T-cell (primary cell): ENCODE results near the gene WNT9A. TPM values are rescaled to one million over a fixed set of nuclear protein-coding genes. Genes with fewer than 3 reads are reported as not detected.

Experiments
- ATAC-seq, 4 experiments: fragments of 200-7000 bp in 3 of 4; fragments of 150-1000 bp in 1 of 4; cut with Tn5 transposase; replicated peaks in 1 of 4; 1 replicate in 3 of 4; 2 replicates in 1 of 4; pipeline ENCODE4 v1.10.0; 2021; ENCODE audit warnings: moderate library complexity in 3 of 4, mild to moderate bottlenecking in 2 of 4, moderate number of reproducible peaks in 1 of 4
- CTCF ChIA-PET, 2 donors: fragments of 300-600 bp; sonication (Branson Sonifier 250); formaldehyde crosslinking; loops; one replicate each; lab custom pipeline; 2022; ENCODE audit warnings: antibody characterized with exemption in 2 of 2; lab: Charles Lee
- POLR2A ChIA-PET, 2 donors: fragments of 300-600 bp; sonication (Branson Sonifier 250); formaldehyde crosslinking; loops; one replicate each; lab custom pipeline; 2022; ENCODE audit warnings: antibody characterized with exemption in 2 of 2; lab: Charles Lee
- DNase-seq, 35 experiments: peaks; one replicate each; pipeline versions ENCODE4 v3.0.0 to v3.0.0-alpha.2; 2013 to 2023
- H3K27ac ChIP-seq: one replicate; pipeline ENCODE4 v1.5.1; 2013; ENCODE audit warnings: low read length
- H3K27me3 ChIP-seq, 2 experiments: replicated peaks in 1 of 2; 1 replicate in 1 of 2; 2 replicates in 1 of 2; pipeline versions ENCODE4 v1.6.1 to v1.7.0; 2013; ENCODE audit warnings: low read length in 1 of 2, mixed read lengths in 1 of 2; ENCODE audit not compliant: control insufficient read depth in 2 of 2, insufficient read depth in 2 of 2; ENCODE audit errors: extremely low read depth in 1 of 2
- H3K36me3 ChIP-seq, 2 donors: 1 replicate in 1 of 2; 2 replicates in 1 of 2; pipeline versions ENCODE4 v1.6.1 to v1.7.0; 2013; ENCODE audit warnings: low read length in 1 of 2; ENCODE audit not compliant: control insufficient read depth in 2 of 2, insufficient read depth in 1 of 2; ENCODE audit errors: extremely low read depth in 1 of 2
- H3K4me1 ChIP-seq, 2 experiments: 1 replicate in 1 of 2; 2 replicates in 1 of 2; pipeline versions ENCODE4 v1.6.1 to v1.7.0; 2013; ENCODE audit warnings: low read length in 2 of 2, mixed read lengths in 1 of 2; ENCODE audit not compliant: insufficient read depth in 2 of 2, control insufficient read depth in 1 of 2; ENCODE audit errors: extremely low read depth in 1 of 2
- H3K4me3 ChIP-seq, 2 donors: 1 replicate in 1 of 2; 2 replicates in 1 of 2; pipeline versions ENCODE4 v1.5.1 to v1.7.0; 2013; ENCODE audit warnings: mild to moderate bottlenecking in 2 of 2, low read length in 1 of 2, moderate library complexity in 1 of 2; ENCODE audit not compliant: control insufficient read depth in 1 of 2; ENCODE audit errors: extremely low read depth in 1 of 2
- H3K9me3 ChIP-seq: 2 replicates; pipeline ENCODE4 v1.7.0; 2013
- H3K27ac Mint-ChIP-seq, 2 donors: one replicate each; pipeline ENCODE4 v1.8.0; 2020 to 2021; ENCODE audit warnings: mild to moderate bottlenecking in 2 of 2, mixed read lengths in 2 of 2
- H3K27me3 Mint-ChIP-seq, 2 donors: one replicate each; pipeline ENCODE4 v1.8.0; 2021 to 2022; ENCODE audit warnings: mixed read lengths in 2 of 2
- H3K36me3 Mint-ChIP-seq: one replicate; pipeline ENCODE4 v1.8.0; 2021; ENCODE audit warnings: mixed read lengths
- H3K4me1 Mint-ChIP-seq, 3 donors: one replicate each; pipeline ENCODE4 v1.8.0; 2020 to 2022; ENCODE audit warnings: mixed read lengths in 3 of 3, mild to moderate bottlenecking in 1 of 3
- H3K4me3 Mint-ChIP-seq, 3 donors: one replicate each; pipeline ENCODE4 v1.8.0; 2020 to 2022; ENCODE audit warnings: mild to moderate bottlenecking in 3 of 3, mixed read lengths in 3 of 3, moderate library complexity in 3 of 3
- H3K9me3 Mint-ChIP-seq, 3 donors: one replicate each; pipeline ENCODE4 v1.8.0; 2020 to 2022; ENCODE audit warnings: mixed read lengths in 3 of 3
- WGBS: methylation state at CpG from one replicate; pipeline ENCODE4 v1.1.5; 2013; ENCODE audit warnings: missing lambda C conversion rate; ENCODE audit not compliant: insufficient coverage; 5-methylcytosine and 5-hydroxymethylcytosine counted together
- total RNA-seq, 35 experiments: library from RNA in 6 of 35; stranded (reverse) in 6 of 35; fragments of 120-200 nt in 1 of 35; gene quantifications; one replicate each; pipeline versions ENCODE4 v1.2.1 to v1.2.4 and lab custom pipeline; 2013 to 2026

WNT9A gene
- total RNA-seq, 5 donors from 2014 or later (not counting 1 experiment from before 2014, with no cell fraction given) = 0.12 to 0.72 (median 0.48) TPM; not detected in 1

DNA sequence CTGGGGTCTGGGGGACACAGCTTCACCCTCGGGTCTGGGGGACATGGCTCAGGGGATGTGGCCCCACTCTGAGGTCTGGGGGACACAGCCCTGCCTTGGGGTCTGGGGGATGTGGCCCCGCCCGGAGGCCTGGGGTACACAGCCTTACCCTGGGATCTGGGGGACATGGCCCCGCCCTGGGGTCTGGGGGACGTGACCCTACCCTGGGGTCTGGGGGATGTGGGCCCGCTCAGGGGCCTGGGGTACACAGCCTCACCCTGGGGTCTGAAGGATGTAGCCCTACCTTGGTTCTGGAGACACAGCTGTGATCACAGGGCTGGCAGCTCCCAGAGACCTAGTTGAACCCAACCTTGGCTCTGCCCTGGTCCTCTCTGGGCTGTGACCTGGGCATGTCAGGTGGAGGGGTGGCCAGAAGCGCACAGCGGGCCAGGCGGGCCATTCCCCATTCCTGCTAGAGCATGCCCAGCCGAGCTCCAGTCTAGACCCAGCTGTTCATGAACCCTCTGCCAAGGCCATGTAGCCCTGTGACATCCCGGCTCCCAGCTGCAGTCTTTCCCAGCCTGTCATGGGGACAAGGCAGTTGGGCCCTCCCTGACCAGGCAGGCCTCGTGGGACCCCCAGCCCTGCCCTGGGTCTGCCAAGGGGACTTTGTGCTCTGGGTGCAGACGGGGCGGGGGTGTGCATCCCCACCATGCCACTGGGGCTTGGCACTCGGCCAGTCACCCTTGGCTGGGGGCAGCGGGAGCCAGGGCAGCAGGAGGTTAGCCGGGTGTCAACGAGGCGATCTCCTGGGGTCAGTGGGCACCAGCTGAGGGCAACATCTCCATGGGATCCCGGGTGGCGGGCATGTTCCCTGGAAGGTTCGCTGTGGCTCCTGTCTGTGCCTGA lies 43.9 kb downstream of the WNT9A start:
- Mint-ChIP-seq H3K27me3 (no peaks in the 10 kb centered on the region), H3K27ac (no peak overlapping the region), H3K4me3 (no peak overlapping the region), H3K36me3 (no peaks in the 10 kb centered on the region), H3K9me3 (no peaks in the 10 kb centered on the region), H3K4me1 (peaks cover 4 to 7% (median 4%) of the 10 kb centered on the region in 3 donors)
- ChIA-PET POLR2A (interaction anchor here in 1 of 2 donors (0.5 kb wide), 1 partner anchor 56 kb away, joined by 8 read pairs; no protein-coding TSS in a partner anchor), CTCF (no interaction called here)
- no peak overlapping the region for H3K4me3 ChIP-seq
- H3K36me3 ChIP-seq = no peaks in the 10 kb centered on the region
- no peak overlapping the region for H3K27ac ChIP-seq
- no peaks in the 10 kb centered on the region for H3K9me3 ChIP-seq
- H3K4me1 ChIP-seq = no peaks in the 10 kb centered on the region
- H3K27me3 ChIP-seq = peaks cover 0 to 26% of the 10 kb centered on the region in 2 experiments
- no peak for DNase-seq
- no peak for ATAC-seq
- WGBS = 83% methylated on average over 20 of the region's 22 CpGs

DNA sequence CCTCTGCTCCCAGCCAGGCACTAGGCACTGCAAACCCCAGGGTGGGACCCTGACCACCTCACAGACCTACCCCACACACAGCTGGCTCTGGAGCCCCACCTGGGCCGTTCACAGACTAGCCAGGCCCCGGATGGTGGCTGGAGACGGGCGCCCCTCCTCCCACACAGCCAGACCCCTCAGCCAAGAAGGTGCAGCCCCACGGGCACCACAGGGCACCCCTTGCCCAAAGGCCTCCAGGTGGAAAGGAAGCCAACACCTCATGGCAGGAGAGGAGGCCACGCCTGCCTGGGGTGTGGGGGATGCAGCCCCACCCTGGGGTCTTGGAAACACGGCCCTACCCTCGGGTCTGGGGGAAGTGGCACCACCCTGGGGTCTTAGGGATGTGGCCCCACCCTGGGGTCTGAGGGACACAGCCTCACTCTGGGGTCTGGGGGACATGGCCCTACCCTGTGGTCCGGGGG lies 44.6 kb downstream of the WNT9A start:
- WGBS = 73% methylated on average over 3 of the region's 9 CpGs
- Histone ChIP-seq H3K27ac (no peak overlapping the region), H3K9me3 (no peaks in the 10 kb centered on the region), H3K36me3 (no peaks in the 10 kb centered on the region), H3K4me3 (no peak overlapping the region), H3K4me1 (no peaks in the 10 kb centered on the region), H3K27me3 (peaks cover 0 to 22% of the 10 kb centered on the region in 2 experiments)
- ChIA-PET CTCF (no interaction called here), POLR2A (no interaction called here)
- Mint-ChIP-seq H3K9me3 (no peaks in the 10 kb centered on the region), H3K27me3 (no peaks in the 10 kb centered on the region), H3K27ac (no peak overlapping the region), H3K4me3 (no peak overlapping the region), H3K4me1 (peaks cover 7 to 10% (median 7%) of the 10 kb centered on the region in 3 donors), H3K36me3 (no peaks in the 10 kb centered on the region)
- DNase-seq (no peak), ATAC-seq (no peak)

DNA sequence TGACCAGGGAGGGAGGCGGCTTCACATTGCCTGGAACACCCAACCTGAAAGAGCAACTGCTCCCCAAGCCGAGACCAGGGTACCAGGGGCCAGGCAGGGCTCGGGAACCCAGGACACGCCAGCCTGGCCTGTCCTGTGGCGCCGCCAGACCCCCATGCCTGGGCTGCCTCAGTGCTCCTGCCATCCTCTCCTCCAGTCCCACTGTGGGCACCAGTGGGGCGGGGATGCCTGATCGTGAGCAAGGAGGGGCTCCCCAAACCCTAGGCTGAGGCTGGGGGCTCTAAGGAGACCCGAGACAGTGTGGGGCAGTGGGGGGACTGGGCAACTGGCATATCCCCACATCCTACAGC lies 45.1 kb downstream of the WNT9A start:
- Histone ChIP-seq H3K4me1 (no peaks in the 10 kb centered on the region), H3K36me3 (no peaks in the 10 kb centered on the region), H3K27ac (no peak overlapping the region), H3K9me3 (no peaks in the 10 kb centered on the region), H3K4me3 (no peak overlapping the region), H3K27me3 (peaks cover 0 to 22% of the 10 kb centered on the region in 2 experiments)
- H3K27ac Mint-ChIP-seq = no peak overlapping the region
- no peak for DNase-seq
- no peak overlapping the region for H3K4me3 Mint-ChIP-seq
- no peaks in the 10 kb centered on the region for H3K9me3 Mint-ChIP-seq
- no peak for ATAC-seq
- POLR2A ChIA-PET = no interaction called here
- WGBS = 87% methylated on average over 4 of the region's 9 CpGs
- no peaks in the 10 kb centered on the region for H3K27me3 Mint-ChIP-seq
- H3K4me1 Mint-ChIP-seq = peaks cover 7 to 14% (median 10%) of the 10 kb centered on the region in 3 donors
- no peaks in the 10 kb centered on the region for H3K36me3 Mint-ChIP-seq
- CTCF ChIA-PET = no interaction called here

DNA sequence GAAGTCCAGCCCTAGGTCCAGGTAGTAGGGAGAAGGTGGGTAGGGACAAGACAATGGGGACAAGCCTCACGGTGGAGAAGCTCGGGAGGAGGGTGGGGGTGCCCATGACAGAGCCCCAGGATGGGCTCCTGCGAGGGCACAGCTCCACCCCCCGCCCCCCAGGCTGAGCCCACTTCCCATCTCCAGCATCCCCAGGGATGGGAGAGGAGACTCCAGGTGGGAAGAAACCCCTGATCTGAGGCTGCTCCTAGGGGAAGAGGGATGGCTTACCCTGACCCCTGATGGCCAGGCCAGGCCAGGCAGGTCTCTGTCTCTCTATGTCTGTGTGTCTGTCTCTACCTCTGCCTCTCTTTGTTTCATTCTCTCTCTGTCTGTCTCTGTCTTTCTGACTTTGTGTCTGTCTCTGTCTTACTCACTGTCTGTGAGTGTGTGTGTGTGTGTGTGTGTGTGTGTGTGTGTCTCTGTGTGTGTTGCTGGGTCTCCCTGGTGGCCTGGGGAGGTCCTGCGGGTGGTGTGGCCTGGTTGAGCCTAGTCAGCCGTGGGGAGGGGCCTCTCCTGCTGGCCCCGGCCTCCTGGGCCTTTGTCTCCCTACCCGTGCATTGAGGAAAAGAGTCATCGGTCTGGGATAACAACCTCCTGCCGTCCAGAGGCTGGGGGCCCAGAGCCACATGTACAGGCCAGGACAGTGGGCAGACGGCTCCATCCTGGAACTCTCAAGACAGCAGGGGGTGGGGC lies 45.7 kb downstream of the WNT9A start:
- Mint-ChIP-seq H3K27ac (peak overlapping the region in 1 of 2 donors; percentile 20), H3K36me3 (no peaks in the 10 kb centered on the region), H3K4me3 (no peak overlapping the region), H3K27me3 (no peaks in the 10 kb centered on the region), H3K4me1 (peaks cover 7 to 18% (median 12%) of the 10 kb centered on the region in 3 donors), H3K9me3 (no peaks in the 10 kb centered on the region)
- no peak overlapping the region for H3K4me3 ChIP-seq
- 81% methylated on average over 7 of the region's 11 CpGs for WGBS
- H3K27ac ChIP-seq = no peak overlapping the region
- DNase-seq (no peak), ATAC-seq (no peak)
- no peaks in the 10 kb centered on the region for H3K4me1 ChIP-seq
- H3K36me3 ChIP-seq = no peaks in the 10 kb centered on the region
- ChIA-PET POLR2A (no interaction called here), CTCF (no interaction called here)
- H3K27me3 ChIP-seq = peaks cover 0 to 21% of the 10 kb centered on the region in 2 experiments
- H3K9me3 ChIP-seq = no peaks in the 10 kb centered on the region

DNA sequence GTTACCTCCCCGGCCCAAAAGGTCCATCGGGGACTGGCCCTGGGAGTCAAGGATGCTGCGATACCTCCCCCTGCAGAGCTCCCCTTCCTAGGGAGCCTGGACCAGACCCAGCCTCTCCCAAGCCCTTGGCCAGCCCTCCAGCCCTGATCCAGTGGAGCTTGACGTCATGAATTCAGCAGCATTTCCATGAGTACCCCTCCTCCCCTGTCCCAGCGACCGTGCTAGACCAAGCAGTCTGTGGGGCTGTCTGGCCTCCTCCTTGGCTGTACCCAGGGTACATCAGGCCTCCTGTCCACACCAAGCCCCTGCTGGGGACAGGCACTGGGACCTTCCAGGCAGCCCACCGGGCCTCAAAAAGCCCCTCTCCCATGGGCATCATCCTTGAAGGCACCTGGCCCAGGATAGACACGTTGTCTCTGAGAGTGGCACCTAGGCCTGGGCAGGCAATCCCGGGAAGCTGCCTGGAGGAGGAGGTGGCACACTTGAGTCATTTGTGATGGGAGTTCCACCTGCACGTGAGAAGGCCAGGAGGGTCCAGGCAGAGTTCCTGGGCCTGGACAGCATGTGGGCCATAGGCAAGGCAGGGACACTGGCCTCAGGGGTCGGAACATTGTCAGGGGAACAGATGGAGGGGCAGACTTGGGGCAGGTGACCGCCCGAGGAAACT lies 46.4 kb downstream of the WNT9A start:
- no peak overlapping the region for H3K27ac ChIP-seq
- ATAC-seq (no peak), DNase-seq (peak in 1 of 35 experiments; percentile 1)
- peaks cover 7 to 18% (median 12%) of the 10 kb centered on the region in 3 donors for H3K4me1 Mint-ChIP-seq
- 87% methylated on average over 12 of the region's 13 CpGs for WGBS
- H3K4me3 ChIP-seq = no peak overlapping the region
- H3K27ac Mint-ChIP-seq = peak overlapping the region in 1 of 2 donors; percentile 20
- H3K4me1 ChIP-seq = no peaks in the 10 kb centered on the region
- H3K27me3 ChIP-seq = peaks cover 0 to 24% of the 10 kb centered on the region in 2 experiments
- H3K36me3 Mint-ChIP-seq = no peaks in the 10 kb centered on the region
- POLR2A ChIA-PET = no interaction called here
- no peak overlapping the region for H3K4me3 Mint-ChIP-seq
- no peaks in the 10 kb centered on the region for H3K27me3 Mint-ChIP-seq
- no peaks in the 10 kb centered on the region for H3K9me3 Mint-ChIP-seq
- no peaks in the 10 kb centered on the region for H3K9me3 ChIP-seq
- CTCF ChIA-PET = no interaction called here
- no peaks in the 10 kb centered on the region for H3K36me3 ChIP-seq

DNA sequence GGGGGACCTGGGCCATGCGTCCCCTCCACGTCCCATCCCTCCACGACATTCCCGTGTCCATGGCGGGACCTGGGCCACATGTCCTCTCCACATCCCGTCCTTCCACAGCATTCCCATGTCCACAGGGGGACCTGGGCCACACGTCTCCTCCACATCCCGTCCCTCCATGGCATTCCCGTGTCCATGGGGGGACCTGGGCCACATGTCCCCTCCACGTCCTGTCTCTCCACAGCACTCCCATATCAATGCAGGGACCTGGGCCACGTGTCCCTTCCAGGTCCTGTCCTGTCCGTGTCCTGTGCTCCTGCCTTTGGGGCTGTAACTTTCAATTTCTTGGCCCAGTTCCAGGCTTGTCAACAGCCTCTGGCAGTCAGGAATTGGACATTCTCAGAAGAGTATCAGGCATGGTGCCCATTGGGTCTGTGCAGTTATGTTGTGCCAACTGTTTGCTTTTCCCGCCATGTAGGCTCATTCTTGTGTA lies 47.1 kb downstream of the WNT9A start:
- no peaks in the 10 kb centered on the region for H3K9me3 Mint-ChIP-seq
- no peaks in the 10 kb centered on the region for H3K27me3 Mint-ChIP-seq
- ChIA-PET POLR2A (no interaction called here), CTCF (no interaction called here)
- H3K4me1 ChIP-seq = no peaks in the 10 kb centered on the region
- H3K4me1 Mint-ChIP-seq = peaks cover 7 to 18% (median 12%) of the 10 kb centered on the region in 3 donors
- WGBS = 84% methylated on average over 12 of the region's 13 CpGs
- H3K36me3 ChIP-seq = no peaks in the 10 kb centered on the region
- no peak overlapping the region for H3K4me3 ChIP-seq
- H3K9me3 ChIP-seq = no peaks in the 10 kb centered on the region
- H3K36me3 Mint-ChIP-seq = no peaks in the 10 kb centered on the region
- H3K4me3 Mint-ChIP-seq = no peak overlapping the region
- peaks cover 0 to 21% of the 10 kb centered on the region in 2 experiments for H3K27me3 ChIP-seq
- H3K27ac ChIP-seq = no peak overlapping the region
- no peak overlapping the region for H3K27ac Mint-ChIP-seq
- ATAC-seq = no peak
- DNase-seq = peak in 4 of 35 experiments; percentile 0 to 9 (median 2)
